ENCODE measurements around the gene NFATC2. TPM values are rescaled to one million over a fixed set of nuclear protein-coding genes. Genes with fewer than 3 reads are reported as not detected.

Gene NFATC2
- total RNA-seq, 1 donor from 2014 or later: 4.8 TPM

- Mint-ChIP-seq H3K9me3 (no peaks in the 10 kb centered on the region), H3K27ac (peak overlapping the region; percentile 48), H3K36me3 (no peaks in the 10 kb centered on the region), H3K27me3 (no peaks in the 10 kb centered on the region), H3K4me1 (ENCODE audit: unreplicated experiment) (peaks cover 11% of the 10 kb centered on the region), H3K4me3 (no peak overlapping the region)
- no peak for DNase-seq (ENCODE audit: extremely low spot score, unreplicated experiment)
- no peak for TF ChIP-seq CTCF (conservative IDR thresholded peaks at IDR 0.05)
These were observed 160.2 kb downstream of the NFATC2 start for GRCh38 chr20:51382111-51382985.

GRCh38 chr20:51381557-51381956, 161.0 kb downstream of the NFATC2 start:
- no peak for DNase-seq (ENCODE audit: extremely low spot score, unreplicated experiment)
- TF ChIP-seq CTCF (conservative IDR thresholded peaks at IDR 0.05): no peak
- H3K27me3 Mint-ChIP-seq: no peaks in the 10 kb centered on the region
- H3K4me3 Mint-ChIP-seq: no peak overlapping the region
- peaks cover 11% of the 10 kb centered on the region for H3K4me1 Mint-ChIP-seq (ENCODE audit: unreplicated experiment)
- peak overlapping the region; percentile 48 for H3K27ac Mint-ChIP-seq
- H3K9me3 Mint-ChIP-seq: no peaks in the 10 kb centered on the region
- no peaks in the 10 kb centered on the region for H3K36me3 Mint-ChIP-seq

- Mint-ChIP-seq H3K27ac (no peak overlapping the region), H3K9me3 (no peaks in the 10 kb centered on the region), H3K4me1 (ENCODE audit: unreplicated experiment) (peaks cover 11% of the 10 kb centered on the region), H3K36me3 (no peaks in the 10 kb centered on the region), H3K4me3 (no peak overlapping the region), H3K27me3 (peaks cover 3% of the 10 kb centered on the region)
- DNase-seq (ENCODE audit: extremely low spot score, unreplicated experiment): no peak
- TF ChIP-seq CTCF (conservative IDR thresholded peaks at IDR 0.05): no peak
These were observed 161.8 kb downstream of the NFATC2 start for GRCh38 chr20:51380401-51381385.

- no peak overlapping the region for H3K27ac Mint-ChIP-seq
- DNase-seq (ENCODE audit: extremely low spot score, unreplicated experiment): no peak
These were observed 162.7 kb downstream of the NFATC2 start for GRCh38 chr20:51379601-51380341.

More at GRCh38 chr20:51379601-51380341, 162.7 kb downstream of the NFATC2 start:
- Mint-ChIP-seq H3K27me3 (peaks cover 3% of the 10 kb centered on the region), H3K36me3 (no peaks in the 10 kb centered on the region), H3K4me3 (no peak overlapping the region), H3K4me1 (ENCODE audit: unreplicated experiment) (peaks cover 11% of the 10 kb centered on the region), H3K9me3 (no peaks in the 10 kb centered on the region)
- TF ChIP-seq CTCF (conservative IDR thresholded peaks at IDR 0.05): no peak
